Natural killer cell (primary cell): Measurements from ENCODE around the gene ARMH3. TPM values are rescaled to one million over a fixed set of nuclear protein-coding genes. Genes with fewer than 3 reads are reported as not detected.

Experiments used
- ATAC-seq, 3 donors: fragments of 150-1000 bp in 2 of 3; fragments of 200-7000 bp in 1 of 3; cut with Tn5 transposase; 1 replicate in 1 of 3; 2 replicates in 2 of 3; pipeline ENCODE4 v1.10.0; 2021; ENCODE audit warnings: mild to moderate bottlenecking in 2 of 3, moderate library complexity in 2 of 3
- DNase-seq, 2 donors: peaks; one replicate each; pipeline versions ENCODE4 v3.0.0 to v3.0.0-alpha.2; 2013 to 2021; ENCODE audit warnings: mixed read lengths in 1 of 2
- H3K27ac ChIP-seq: one replicate; pipeline ENCODE4 v1.5.1; 2013; ENCODE audit warnings: mild to moderate bottlenecking, low read length
- H3K27me3 ChIP-seq: one replicate; pipeline ENCODE4 v1.6.1; 2013; ENCODE audit warnings: low read length; ENCODE audit not compliant: control insufficient read depth, insufficient read depth
- H3K36me3 ChIP-seq: one replicate; pipeline ENCODE4 v1.6.1; 2013; ENCODE audit warnings: low read length; ENCODE audit not compliant: control insufficient read depth, insufficient read depth
- H3K4me1 ChIP-seq: one replicate; pipeline ENCODE4 v1.6.1; 2013; ENCODE audit warnings: low read length; ENCODE audit not compliant: control insufficient read depth, insufficient read depth
- H3K4me3 ChIP-seq: one replicate; pipeline ENCODE4 v1.5.1; 2013; ENCODE audit warnings: low read length
- H3K9me3 ChIP-seq: one replicate; pipeline ENCODE4 v1.6.1; 2013; ENCODE audit warnings: low read length; ENCODE audit not compliant: control insufficient read depth, insufficient read depth
- H3K27ac Mint-ChIP-seq, 2 donors: one replicate each; pipeline ENCODE4 v1.8.0; 2022; ENCODE audit warnings: mild to moderate bottlenecking in 2 of 2, mixed read lengths in 2 of 2, moderate library complexity in 1 of 2
- H3K27me3 Mint-ChIP-seq, 2 donors: one replicate each; pipeline ENCODE4 v1.8.0; 2022; ENCODE audit warnings: low read depth in 2 of 2, mixed read lengths in 2 of 2
- H3K36me3 Mint-ChIP-seq: one replicate; pipeline ENCODE4 v1.8.0; 2022; ENCODE audit warnings: mixed read lengths
- H3K4me1 Mint-ChIP-seq, 2 donors: one replicate each; pipeline ENCODE4 v1.8.0; 2022; ENCODE audit warnings: mixed read lengths in 2 of 2
- H3K4me3 Mint-ChIP-seq: one replicate; pipeline ENCODE4 v1.8.0; 2022; ENCODE audit warnings: mild to moderate bottlenecking, moderate library complexity, mixed read lengths
- H3K9me3 Mint-ChIP-seq, 2 donors: one replicate each; pipeline ENCODE4 v1.8.0; 2022; ENCODE audit warnings: mixed read lengths in 2 of 2
- WGBS: methylation state at CpG from one replicate; pipeline ENCODE4 v1.1.7; 2013; ENCODE audit warnings: missing lambda C conversion rate; ENCODE audit not compliant: insufficient coverage; 5-methylcytosine and 5-hydroxymethylcytosine counted together
- intact Hi-C: fragments of 100-400 bp; cut with micrococcal nuclease; formaldehyde crosslinking; loops from one replicate; pipeline ENCODE4 v1.14.2; 2022
- total RNA-seq, 4 donors: library from RNA; stranded (reverse); fragments of 120-200 nt in 1 of 4; gene quantifications; one replicate each; pipeline versions ENCODE4 v1.2.3 to v1.2.4, GENCODE V29; 2013 to 2022
- TF ChIP-seq, protein P1 (sequence below): fragments of 200-600 bp; IDR thresholded peaks from one replicate; pipeline ENCODE4 v1.8.0; 2022; ENCODE audit warnings: antibody characterized with exemption

Gene ARMH3
- total RNA-seq, 3 donors from 2014 or later (not counting 1 experiment from before 2014, with no cell fraction given) = 29.9 to 38.9 (median 35.4) TPM

DNA sequence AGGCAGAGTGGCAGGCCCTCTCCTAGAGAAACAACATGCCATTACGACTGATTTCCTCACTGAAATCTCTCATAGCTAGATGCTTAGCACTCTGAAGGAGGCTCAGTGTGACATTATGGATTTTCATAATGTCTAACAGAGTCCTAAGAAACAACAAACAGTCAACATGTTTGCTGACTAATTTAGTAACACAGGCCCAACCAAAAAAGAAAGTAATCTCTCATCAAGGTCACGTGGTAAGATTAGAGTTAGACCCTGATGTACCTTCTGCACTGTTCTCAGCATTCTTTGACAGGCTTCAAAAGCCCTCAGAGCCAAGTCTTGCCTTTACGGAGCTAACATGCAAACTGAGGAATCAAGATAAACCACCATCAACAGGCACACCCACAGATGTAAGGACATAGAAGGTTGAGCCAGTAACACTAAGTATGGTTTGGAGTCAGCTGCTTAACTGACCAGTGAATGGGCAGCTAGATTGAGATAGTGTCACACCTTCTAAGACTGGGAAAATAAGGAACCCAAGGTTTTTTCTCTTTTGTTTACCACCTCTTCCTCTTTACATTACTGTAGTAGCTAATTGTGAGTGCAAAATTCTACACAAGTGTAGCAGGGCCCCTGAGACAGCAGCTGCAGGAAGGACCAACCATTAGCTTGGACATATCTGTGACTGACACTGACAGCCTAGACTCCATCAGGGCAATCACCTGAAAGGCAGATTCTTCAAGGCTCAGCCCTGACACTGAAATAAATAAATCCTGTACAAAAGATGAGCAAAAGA is 197.1 kb downstream of the ARMH3 start:
- H3K9me3 Mint-ChIP-seq = peaks cover 5 to 9% of the 10 kb centered on the region in 2 donors
- Histone ChIP-seq H3K9me3 (no peaks in the 10 kb centered on the region), H3K27me3 (no peaks in the 10 kb centered on the region), H3K4me1 (no peaks in the 10 kb centered on the region), H3K4me3 (no peak overlapping the region), H3K36me3 (no peaks in the 10 kb centered on the region), H3K27ac (no peak overlapping the region)
- intact Hi-C loops = no loop called here
- ATAC-seq (peak in 1 of 3 donors; percentile 44), DNase-seq (no peak)
- TF ChIP-seq, protein P1, sequence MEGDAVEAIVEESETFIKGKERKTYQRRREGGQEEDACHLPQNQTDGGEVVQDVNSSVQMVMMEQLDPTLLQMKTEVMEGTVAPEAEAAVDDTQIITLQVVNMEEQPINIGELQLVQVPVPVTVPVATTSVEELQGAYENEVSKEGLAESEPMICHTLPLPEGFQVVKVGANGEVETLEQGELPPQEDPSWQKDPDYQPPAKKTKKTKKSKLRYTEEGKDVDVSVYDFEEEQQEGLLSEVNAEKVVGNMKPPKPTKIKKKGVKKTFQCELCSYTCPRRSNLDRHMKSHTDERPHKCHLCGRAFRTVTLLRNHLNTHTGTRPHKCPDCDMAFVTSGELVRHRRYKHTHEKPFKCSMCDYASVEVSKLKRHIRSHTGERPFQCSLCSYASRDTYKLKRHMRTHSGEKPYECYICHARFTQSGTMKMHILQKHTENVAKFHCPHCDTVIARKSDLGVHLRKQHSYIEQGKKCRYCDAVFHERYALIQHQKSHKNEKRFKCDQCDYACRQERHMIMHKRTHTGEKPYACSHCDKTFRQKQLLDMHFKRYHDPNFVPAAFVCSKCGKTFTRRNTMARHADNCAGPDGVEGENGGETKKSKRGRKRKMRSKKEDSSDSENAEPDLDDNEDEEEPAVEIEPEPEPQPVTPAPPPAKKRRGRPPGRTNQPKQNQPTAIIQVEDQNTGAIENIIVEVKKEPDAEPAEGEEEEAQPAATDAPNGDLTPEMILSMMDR = no peak
- no peak overlapping the region for H3K27ac Mint-ChIP-seq
- 75% methylated on average over 2 of the region's 3 CpGs for WGBS
- H3K36me3 Mint-ChIP-seq = peaks cover 13% of the 10 kb centered on the region
- H3K4me3 Mint-ChIP-seq = no peak overlapping the region
- no peaks in the 10 kb centered on the region for H3K27me3 Mint-ChIP-seq
- H3K4me1 Mint-ChIP-seq = peaks cover 11 to 13% of the 10 kb centered on the region in 2 donors

DNA sequence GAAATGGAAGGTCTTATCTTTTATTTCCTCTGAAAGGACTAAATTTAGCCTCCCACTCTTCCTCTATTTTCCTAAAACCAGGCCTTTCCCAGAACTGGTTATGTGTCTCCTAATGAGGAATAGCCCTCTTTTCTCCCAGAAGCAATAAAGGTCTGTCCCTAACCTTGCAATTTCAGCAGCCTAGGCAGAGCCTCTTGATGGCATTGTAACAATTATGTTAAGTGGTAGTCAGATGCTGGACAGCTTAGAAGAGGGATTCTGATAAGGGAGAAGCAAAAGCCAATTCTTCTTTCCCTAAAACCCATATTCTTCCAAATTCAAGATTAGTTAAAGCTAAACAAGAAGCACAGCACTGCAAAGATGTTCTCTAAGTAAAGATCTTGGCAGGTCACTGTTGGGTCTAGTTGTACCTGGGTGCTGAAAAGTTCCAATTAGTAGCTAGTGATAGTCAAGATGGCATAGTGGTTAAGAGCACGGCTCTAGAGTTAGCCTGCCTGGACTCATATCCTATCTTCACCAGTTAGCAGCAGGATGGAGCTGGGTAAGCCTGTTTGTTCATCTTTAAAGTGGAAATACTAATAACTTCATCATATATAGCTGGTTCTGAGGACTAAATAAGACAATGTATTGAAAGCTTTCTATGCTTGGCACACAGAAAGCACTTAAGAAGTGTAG is 198.0 kb downstream of the ARMH3 start:
- peaks cover 5 to 9% of the 10 kb centered on the region in 2 donors for H3K9me3 Mint-ChIP-seq
- peaks cover 13% of the 10 kb centered on the region for H3K36me3 Mint-ChIP-seq
- H3K4me3 ChIP-seq = no peak overlapping the region
- DNase-seq (no peak), ATAC-seq (no peak)
- no peak overlapping the region for H3K27ac ChIP-seq
- no peaks in the 10 kb centered on the region for H3K27me3 ChIP-seq
- H3K4me1 ChIP-seq = no peaks in the 10 kb centered on the region
- no peak overlapping the region for H3K27ac Mint-ChIP-seq
- H3K36me3 ChIP-seq = no peaks in the 10 kb centered on the region
- WGBS = 100% methylated on average over 1 of the region's 1 CpG
- intact Hi-C loops = no loop called here
- H3K4me1 Mint-ChIP-seq = peaks cover 11 to 13% of the 10 kb centered on the region in 2 donors
- no peak overlapping the region for H3K4me3 Mint-ChIP-seq
- H3K27me3 Mint-ChIP-seq = no peaks in the 10 kb centered on the region
- TF ChIP-seq, protein P1 = no peak
- H3K9me3 ChIP-seq = no peaks in the 10 kb centered on the region

DNA sequence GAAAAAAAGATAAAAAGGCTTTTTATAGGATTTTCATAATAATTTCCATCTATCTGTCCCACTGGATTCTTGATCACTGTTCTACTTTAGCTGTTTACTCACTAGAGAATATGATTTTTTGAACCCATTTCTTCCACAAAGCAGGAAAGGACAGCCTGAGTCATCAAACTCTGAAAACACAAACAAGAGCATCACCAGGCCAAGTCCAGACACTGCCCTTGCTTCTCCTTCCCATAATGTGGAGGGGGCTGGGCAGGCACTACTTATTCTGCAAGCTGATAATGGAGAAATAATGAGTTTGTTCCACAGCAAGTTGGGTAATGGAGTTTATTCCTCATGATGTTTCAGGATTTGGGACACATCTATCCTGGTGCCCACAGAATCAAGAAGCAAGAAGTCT is 199.3 kb downstream of the ARMH3 start:
- Histone ChIP-seq H3K27me3 (no peaks in the 10 kb centered on the region), H3K9me3 (no peaks in the 10 kb centered on the region), H3K36me3 (peaks cover 2% of the 10 kb centered on the region), H3K4me3 (no peak overlapping the region), H3K4me1 (no peaks in the 10 kb centered on the region), H3K27ac (no peak overlapping the region)
- Mint-ChIP-seq H3K27me3 (no peaks in the 10 kb centered on the region), H3K9me3 (peaks cover 5 to 9% of the 10 kb centered on the region in 2 donors), H3K4me3 (no peak overlapping the region), H3K4me1 (peaks cover 11 to 13% of the 10 kb centered on the region in 2 donors), H3K36me3 (peaks cover 13% of the 10 kb centered on the region), H3K27ac (no peak overlapping the region)
- ATAC-seq = no peak
- intact Hi-C loops = no loop called here
- TF ChIP-seq, protein P1 = no peak
- no peak for DNase-seq
